ENCODE results near the gene EMSY. TPM values are rescaled to one million over a fixed set of nuclear protein-coding genes. Genes with fewer than 3 reads are reported as not detected.

The EMSY gene
- polyA plus RNA-seq, 1 donor (not counting 4 experiments of a cell fraction or from before 2014, with no cell fraction given) = 11.3 TPM

- H3K79me2 ChIP-seq (ENCODE audit: control insufficient read depth, insufficient read depth, low read length) = no peaks in the 10 kb centered on the region
- no peaks in the 10 kb centered on the region for H4K20me1 ChIP-seq (ENCODE audit: control insufficient read depth, extremely low read depth, insufficient read depth, low read length)
- no peak overlapping the region for H2AFZ ChIP-seq (ENCODE audit: control insufficient read depth, low read length)
- H3K4me3 ChIP-seq (ENCODE audit: control insufficient read depth in 2 of 3, extremely low read depth in 1 of 3, insufficient read depth in 2 of 3, low read depth in 1 of 3, low read length in 3 of 3) = no peak overlapping the region
- dilution Hi-C loops (cut with MboI; ENCODE audit: extremely low pct_ligation_motif_present, low sequenced_read_pairs) = no loop called here
- peaks cover 5% of the 10 kb centered on the region for H3K4me1 ChIP-seq (ENCODE audit: control insufficient read depth, extremely low read depth, insufficient read depth, low read length)
- H3K9me1 ChIP-seq (ENCODE audit: control insufficient read depth, extremely low read depth, insufficient read depth, low read length) = no peaks in the 10 kb centered on the region
- no peaks in the 10 kb centered on the region for H3K9me3 ChIP-seq (ENCODE audit: control insufficient read depth, low read depth, low read length)
- TF ChIP-seq CTCF (optimal IDR thresholded peaks at IDR 0.05 in 1 of 3, IDR thresholded peaks at IDR 0.05 in 1 of 3, conservative IDR thresholded peaks at IDR 0.05 in 1 of 3; ENCODE audit: extremely low read depth in 1 of 3, insufficient read depth in 2 of 3, low read length in 3 of 3) (no peak), EZH2 (IDR thresholded peaks at IDR 0.05; ENCODE audit: low read length) (no peak)
- no peak for DNase-seq (ENCODE audit: low read depth, low spot score)
- no peak for FAIRE-seq
- no peaks in the 10 kb centered on the region for H3K36me3 ChIP-seq (ENCODE audit: control insufficient read depth in 2 of 2, extremely low read depth in 1 of 2, insufficient read depth in 2 of 2, low read length in 2 of 2)
- H3K27me3 ChIP-seq (ENCODE audit: control insufficient read depth, extremely low read depth, insufficient read depth, low read length) = no peaks in the 10 kb centered on the region
- no peak overlapping the region for H3K4me2 ChIP-seq (ENCODE audit: control insufficient read depth, extremely low read depth, insufficient read depth, low read depth, low read length)
- no peak overlapping the region for H3K27ac ChIP-seq (ENCODE audit: control insufficient read depth, insufficient read depth, low read length)
- H3K9ac ChIP-seq (ENCODE audit: control insufficient read depth, extremely low read depth, insufficient read depth, low read length) = no peak overlapping the region
Measured at GRCh38 chr11:76596652-76597051, 151.8 kb downstream of the EMSY start.

GRCh38 chr11:76597533-76598425 is 153.0 kb downstream of the EMSY start:
- Histone ChIP-seq H3K4me3 (ENCODE audit: control insufficient read depth in 2 of 3, extremely low read depth in 1 of 3, insufficient read depth in 2 of 3, low read depth in 1 of 3, low read length in 3 of 3) (no peak overlapping the region), H3K4me1 (ENCODE audit: control insufficient read depth, extremely low read depth, insufficient read depth, low read length) (peaks cover 5% of the 10 kb centered on the region), H2AFZ (ENCODE audit: control insufficient read depth, low read length) (no peak overlapping the region), H3K27ac (ENCODE audit: control insufficient read depth, insufficient read depth, low read length) (no peak overlapping the region), H3K9me1 (ENCODE audit: control insufficient read depth, extremely low read depth, insufficient read depth, low read length) (no peaks in the 10 kb centered on the region), H3K4me2 (ENCODE audit: control insufficient read depth, extremely low read depth, insufficient read depth, low read depth, low read length) (no peak overlapping the region), H3K36me3 (ENCODE audit: control insufficient read depth in 2 of 2, extremely low read depth in 1 of 2, insufficient read depth in 2 of 2, low read length in 2 of 2) (no peaks in the 10 kb centered on the region), H3K9me3 (ENCODE audit: control insufficient read depth, low read depth, low read length) (no peaks in the 10 kb centered on the region), H3K27me3 (ENCODE audit: control insufficient read depth, extremely low read depth, insufficient read depth, low read length) (no peaks in the 10 kb centered on the region), H4K20me1 (ENCODE audit: control insufficient read depth, extremely low read depth, insufficient read depth, low read length) (no peaks in the 10 kb centered on the region), H3K79me2 (ENCODE audit: control insufficient read depth, insufficient read depth, low read length) (no peaks in the 10 kb centered on the region), H3K9ac (ENCODE audit: control insufficient read depth, extremely low read depth, insufficient read depth, low read length) (no peak overlapping the region)
- no peak for DNase-seq (ENCODE audit: low read depth, low spot score)
- dilution Hi-C loops (cut with MboI; ENCODE audit: extremely low pct_ligation_motif_present, low sequenced_read_pairs) = no loop called here
- TF ChIP-seq CTCF (optimal IDR thresholded peaks at IDR 0.05 in 1 of 3, IDR thresholded peaks at IDR 0.05 in 1 of 3, conservative IDR thresholded peaks at IDR 0.05 in 1 of 3; ENCODE audit: extremely low read depth in 1 of 3, insufficient read depth in 2 of 3, low read length in 3 of 3) = no peak
- TF ChIP-seq EZH2 (IDR thresholded peaks at IDR 0.05; ENCODE audit: low read length) = no peak
- no peak for FAIRE-seq

Data from keratinocyte (primary cell).